ENCODE data around the gene GPRC5D.

The GPRC5D gene

DNA sequence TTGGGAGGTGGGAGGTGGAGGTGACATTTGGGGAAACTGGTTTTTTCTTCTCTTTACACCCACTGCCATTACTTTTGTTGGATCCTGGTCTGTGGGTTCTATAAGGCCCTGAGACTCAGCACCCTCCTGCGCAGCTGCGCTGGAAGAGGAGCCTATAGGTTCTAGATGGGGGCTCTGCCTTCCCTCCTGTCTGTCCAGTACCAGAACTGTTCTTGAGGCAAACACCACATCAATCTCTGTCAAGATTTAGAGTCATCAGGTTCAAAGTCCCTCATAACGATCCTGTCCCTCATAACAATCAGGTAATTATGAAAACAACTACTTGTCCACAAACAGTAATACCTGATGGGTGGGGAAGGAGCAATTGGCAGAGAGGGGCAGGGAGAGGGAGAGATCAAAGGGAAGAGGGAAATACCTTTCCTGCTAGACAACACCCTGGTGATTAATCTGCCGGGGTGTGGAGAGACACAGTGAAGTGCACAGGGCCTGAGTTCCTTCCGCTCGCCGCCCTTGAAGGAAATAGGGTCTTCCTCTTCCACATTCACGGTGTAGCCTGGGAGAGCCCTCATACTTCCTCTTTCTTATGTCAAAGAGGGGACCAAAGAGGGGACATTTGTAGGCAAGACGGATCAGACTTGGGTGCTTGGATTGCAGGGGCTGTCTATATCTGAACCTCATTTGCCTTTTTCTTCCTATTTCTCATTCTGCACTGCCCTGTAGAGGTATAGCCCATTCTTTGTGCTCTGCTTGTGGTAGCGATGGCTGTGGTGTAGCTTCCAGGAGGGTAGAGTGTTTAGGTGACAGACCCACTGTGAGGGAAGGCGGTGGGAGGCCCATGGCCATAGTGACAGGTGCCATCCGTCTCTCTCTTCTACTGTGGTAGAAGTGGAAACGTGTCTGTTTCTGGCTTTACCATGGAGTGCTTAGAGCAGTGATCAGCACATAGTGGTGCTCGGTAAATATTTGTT, 48.0 kb downstream of the GPRC5D start:
- DNase-seq: no peak

DNA sequence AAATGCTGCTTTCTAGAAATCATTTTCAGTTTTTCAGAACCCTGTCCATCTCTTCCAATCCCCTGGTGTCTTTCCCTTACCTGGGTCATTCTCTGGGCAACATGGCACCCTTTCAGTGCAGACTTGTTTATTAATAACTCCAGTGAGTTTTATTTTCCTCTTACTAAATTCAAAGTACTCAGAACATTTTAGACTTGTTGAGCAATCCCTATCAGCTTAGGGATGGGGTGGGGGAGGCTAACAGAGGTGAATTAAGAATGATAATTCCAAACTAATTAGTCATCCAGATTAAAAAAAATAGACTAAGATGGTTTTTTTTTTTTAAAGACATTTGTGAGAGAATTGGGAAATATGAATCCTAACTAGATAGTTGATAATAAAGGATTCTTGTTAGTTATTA, 49.9 kb downstream of the GPRC5D start:
- DNase-seq: no peak

DNA sequence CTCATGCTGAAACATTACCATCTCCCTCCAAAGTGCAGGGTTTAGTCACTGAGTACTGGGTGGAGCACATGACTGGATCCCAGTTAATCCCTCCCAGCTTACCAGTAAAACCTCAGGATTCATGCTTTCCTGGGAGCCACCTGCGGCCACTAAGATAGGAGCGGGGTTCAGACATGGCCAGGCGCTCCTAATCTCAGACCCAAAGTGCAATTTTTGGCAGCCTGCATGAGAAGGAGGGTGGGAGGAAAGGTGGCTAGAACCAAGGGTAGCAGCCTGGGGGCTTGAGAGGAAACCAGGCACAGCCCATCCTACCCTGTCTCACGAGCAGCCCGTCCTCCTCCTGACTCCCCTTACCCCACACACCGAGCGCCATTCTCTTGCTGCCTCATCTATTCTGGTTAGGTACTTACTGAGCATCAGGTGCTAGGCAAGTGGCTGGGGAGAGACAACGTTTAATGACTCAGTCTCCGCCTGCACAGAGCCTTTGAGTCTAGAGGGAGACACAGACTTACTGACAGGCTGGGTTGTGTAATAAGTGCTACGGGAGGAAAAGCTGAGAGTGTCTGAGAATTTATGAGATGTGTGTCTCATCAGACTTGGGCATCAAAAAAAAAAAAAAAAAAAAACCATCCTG, 50.7 kb downstream of the GPRC5D start:
- DNase-seq: no peak

DNA sequence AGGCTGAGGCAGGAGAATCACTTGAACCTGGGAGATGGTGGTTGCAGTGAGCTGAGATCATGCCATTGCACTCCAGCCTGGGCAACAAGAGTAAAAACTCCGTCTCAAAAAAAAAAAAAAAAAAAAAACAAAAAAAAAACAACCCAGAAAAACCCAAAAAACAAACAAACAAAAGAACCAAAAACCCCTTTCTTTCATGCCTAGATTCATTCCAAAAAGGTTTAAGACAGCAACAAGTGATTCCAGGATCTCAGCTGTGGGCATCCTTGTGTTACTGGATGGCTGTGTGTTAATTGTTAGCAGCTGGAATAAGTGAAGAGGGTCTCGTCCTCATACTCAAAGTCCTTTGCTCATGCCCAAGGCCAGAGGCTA, 51.2 kb downstream of the GPRC5D start:
- DNase-seq: no peak

DNA sequence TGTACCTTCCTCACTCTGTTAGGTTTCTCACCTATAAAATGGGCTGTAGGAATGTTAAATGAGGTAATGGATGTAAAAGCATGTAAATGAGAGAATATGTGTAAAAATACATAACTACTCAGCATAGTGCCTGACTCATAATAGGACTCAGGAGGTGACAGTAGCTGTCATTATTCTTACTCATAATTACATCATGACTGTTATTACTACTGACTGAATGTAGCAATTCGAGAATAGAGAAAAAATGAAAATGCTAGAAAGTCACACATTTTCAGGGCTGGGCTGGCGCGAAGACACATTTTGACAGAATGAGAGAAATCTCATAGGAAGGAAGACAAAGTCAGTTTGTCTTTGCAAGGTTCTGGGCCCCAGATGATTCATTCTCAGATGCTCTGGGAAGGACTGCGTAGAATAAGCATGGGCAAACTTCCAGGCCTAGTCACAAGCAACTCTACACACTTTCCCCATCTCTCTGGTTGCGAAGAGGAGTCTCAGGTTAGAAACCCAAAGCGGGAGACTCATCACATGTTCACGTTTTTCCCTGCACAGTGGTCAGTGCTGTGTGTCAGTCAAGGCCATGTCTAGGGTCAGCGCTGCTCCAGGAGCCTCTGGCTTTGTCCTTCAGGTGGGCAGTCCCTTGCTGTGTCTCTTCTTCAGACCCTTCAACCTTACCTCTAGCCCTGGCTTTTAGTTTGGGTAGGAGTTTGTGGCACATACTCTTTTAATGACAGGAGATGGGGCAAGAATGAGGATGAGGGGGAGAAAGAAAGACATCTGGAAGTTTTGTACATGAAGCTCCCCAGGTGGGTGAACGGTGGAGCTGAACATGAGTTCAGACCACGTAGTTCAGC, 52.2 kb downstream of the GPRC5D start:
- no peak for DNase-seq

DNA sequence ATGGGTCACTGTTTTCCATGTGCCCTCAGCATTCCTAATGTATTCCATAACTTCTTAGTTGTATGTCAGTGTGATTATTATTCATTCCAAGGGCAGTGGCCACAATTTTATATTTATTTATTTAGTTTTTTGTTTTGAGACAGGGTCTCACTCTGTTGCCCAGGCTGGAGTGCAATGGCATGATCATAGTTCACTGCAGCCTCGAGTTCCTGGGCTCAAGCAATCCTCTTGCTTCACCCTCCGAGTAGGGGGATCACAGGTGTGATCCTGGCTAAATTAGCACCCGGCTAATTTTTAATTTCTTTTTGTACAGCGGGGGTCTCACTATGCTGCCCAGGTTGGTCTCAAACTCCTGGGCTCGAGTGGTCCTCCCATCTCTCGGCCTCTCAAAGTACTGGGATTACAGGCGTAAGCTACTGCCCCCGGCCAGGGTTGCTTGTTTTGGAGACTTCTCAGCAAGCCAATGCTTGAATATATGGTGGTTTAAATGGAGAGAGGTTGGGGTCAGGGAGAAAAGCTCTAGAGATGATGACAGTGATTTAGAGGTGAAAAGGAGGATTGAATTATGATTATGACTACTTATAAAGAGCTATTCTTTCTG, 53.0 kb downstream of the GPRC5D start:
- DNase-seq: no peak

DNA sequence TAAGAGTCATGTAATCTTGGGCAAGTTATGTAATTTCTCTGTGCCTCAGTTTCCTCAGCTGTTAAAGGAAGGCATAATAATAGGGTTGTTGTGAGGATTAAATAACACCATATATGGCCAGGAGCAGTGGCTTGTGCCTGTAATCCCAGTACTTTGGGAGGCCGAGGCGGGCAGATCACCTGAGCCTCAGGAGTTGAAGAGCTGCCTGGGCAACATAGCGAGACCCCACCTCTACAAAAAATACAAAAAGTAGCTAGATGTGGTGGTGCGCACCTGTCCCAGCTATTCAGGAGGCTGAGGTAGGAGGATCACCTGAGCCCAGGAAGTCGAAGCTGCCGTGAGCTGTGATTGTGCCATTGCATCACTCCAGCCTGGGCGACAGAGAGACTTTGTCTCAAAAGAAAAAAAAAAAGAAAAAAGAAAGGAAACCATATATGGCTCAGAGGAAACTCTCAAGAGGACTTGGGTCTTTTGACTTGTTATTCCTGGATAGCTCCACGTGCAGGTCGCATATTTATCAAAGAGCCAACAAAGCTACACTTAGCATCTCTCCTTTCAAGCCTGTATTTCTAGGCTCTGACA, 53.7 kb downstream of the GPRC5D start:
- no peak for DNase-seq

DNA sequence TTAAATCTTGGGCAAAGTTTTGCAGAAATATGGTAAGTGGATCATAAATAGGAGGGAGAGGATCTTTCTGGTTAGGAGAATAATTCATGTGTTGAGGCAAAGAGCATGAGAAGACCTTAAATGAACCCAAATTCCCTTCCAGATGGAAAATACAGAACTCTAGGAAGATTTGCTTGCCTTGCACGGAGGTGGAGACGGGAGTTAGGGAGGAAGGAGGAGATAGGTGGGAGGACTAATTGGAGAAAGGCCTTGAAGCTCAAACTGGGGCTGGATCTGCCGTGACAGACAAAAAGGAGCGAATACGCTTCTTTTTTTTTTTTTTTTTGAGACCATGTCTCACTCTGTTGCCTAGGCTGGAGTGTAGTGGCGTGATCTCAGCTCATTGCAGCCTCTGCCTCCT, 54.7 kb downstream of the GPRC5D start:
- DNase-seq: no peak

DNA sequence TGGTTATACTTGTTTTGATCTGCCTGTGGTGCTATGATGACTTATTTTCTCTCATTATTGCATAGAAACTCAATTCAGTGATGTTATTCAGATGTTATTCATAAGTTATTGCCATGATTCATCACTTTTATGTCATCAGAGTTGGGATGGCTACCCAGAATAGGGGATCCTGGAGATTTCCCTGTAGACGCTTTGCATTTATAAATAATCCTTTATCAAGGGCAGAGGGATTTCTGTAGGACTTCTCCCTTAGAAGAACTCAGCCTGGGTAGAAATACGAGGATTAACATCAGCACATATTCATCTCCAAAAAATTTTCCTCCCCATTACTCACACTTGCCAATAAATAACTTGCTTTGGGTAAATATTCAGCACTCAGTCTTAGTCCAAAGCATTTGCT, 55.7 kb downstream of the GPRC5D start:
- DNase-seq: no peak

DNA sequence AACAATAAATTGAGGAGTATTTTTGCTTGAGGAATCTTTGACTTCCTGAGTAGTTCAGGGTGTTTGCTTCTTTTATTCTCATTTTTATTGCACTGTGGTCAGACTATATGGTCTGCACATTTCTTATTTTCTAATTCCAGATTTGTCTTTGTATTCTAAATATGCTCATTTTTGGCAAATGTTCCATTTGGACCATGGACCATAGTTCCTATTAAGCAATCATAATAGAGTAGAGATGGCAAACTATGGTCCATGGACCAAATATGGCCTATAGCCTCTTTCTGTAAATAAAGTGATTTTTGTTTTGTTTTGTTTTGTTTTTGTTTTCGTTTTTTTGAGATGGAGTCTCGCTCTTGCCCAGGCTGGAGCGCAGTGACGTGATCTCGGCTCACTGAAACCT, 58.5 kb downstream of the GPRC5D start:
- DNase-seq: no peak

DNA sequence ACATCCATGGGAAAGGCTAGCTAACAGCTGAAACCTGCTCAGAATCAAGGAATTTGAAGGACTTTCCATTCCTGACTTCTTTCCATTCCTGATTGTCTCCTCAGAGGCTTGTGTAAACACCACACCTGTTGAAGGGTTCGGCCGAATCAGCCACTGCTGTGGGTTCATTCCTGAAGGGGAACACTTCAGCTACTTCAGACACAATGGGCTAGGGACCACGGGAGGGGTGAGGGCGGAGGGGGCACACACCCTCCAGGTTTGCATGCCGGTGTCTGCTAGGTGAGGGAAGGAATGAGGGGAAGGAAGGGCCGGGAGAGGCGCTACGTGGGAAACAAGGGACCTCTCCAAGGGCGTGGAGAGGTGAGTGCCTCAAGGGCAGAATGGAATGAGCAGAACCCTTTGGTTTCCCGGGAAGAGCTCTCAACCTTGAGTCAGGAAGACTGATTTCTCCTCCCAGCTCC, 59.3 kb downstream of the GPRC5D start:
- DNase-seq: no peak

DNA sequence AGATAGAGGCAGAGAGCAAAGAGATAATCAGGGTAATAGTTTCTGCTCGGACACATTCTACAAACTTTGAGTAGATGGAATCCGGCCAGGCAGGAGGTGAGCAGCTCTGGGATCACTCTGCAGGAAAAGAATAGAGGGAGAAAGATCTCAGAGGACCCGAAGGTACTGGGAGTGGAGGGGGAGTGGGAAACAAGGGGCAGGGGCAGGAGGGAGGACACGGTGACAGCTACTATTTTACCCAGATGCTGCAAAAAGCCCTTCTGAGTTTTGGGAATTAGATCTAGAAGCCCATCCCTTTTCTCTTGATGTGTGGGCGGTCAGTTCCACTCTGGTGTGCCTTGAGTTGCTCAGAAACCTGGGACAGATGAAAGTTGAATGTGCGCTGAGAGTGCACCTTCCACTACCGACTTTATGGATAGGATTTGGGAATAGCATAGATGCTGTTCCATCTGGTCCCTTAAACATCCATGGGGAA, 60.1 kb downstream of the GPRC5D start:
- no peak for DNase-seq

DNA sequence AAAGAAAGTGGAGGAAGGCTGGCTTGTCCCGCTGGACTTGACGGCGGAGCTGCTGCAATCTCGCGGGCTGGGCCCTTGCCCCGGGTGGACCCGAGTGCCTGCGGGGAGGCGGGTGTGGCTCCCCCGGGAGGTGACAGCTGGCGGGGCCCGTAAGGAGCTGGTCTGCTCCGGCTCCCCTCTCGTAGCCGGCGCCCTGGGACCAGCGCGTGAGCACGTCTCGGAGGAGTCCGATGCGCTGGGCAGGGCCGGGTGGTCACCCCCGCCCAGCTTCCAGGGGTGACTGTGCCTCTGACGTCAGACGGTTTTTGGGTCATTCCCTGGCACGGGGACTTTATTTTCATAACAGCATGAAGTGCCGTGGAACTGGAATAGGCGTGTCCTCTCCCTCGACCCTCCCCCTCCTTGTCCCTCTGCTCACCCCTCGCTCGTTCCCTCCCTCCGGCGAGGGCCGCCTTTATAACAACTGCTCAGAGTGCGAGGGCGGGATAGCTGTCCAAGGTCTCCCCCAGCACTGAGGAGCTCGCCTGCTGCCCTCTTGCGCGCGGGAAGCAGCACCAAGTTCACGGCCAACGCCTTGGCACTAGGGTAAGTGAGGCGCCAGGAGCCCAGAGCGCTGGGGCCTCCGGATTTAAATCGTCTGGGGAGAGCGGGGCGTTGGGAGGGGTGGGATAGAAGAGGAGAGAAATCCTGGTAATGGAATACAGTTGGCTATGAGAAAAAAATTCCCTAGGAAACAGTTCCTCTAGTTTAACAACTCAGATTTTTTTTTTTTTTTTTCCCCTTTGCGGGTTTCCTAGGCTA, 60.7 kb downstream of the GPRC5D start, which contains the start of gene GPRC5A:
Gene GPRC5A (plus strand): TSS at position 483 of the 801 bp plus-strand sequence. CDS start 16,688 bp downstream, outside the sequence.
- DNase-seq: no peak
